ENCODE results near the gene EIF2S3B.

The EIF2S3B gene

GRCh38 chr12:10528174-10528953 lies 22.7 kb downstream of the EIF2S3B start:
- H3K27ac Mint-ChIP-seq = no peak overlapping the region
- no peak overlapping the region for H3K4me3 Mint-ChIP-seq
- ATAC-seq = no peak
- no peaks in the 10 kb centered on the region for H3K9me3 Mint-ChIP-seq
- no peaks in the 10 kb centered on the region for H3K36me3 Mint-ChIP-seq
- peaks cover 21% of the 10 kb centered on the region for H3K27me3 Mint-ChIP-seq
- H3K4me1 Mint-ChIP-seq = no peaks in the 10 kb centered on the region

GRCh38 chr12:10529603-10530002 lies 23.9 kb downstream of the EIF2S3B start:
- Mint-ChIP-seq H3K27ac (no peak overlapping the region), H3K4me1 (no peaks in the 10 kb centered on the region), H3K4me3 (no peak overlapping the region), H3K27me3 (peaks cover 29% of the 10 kb centered on the region), H3K9me3 (no peaks in the 10 kb centered on the region), H3K36me3 (no peaks in the 10 kb centered on the region)
- ATAC-seq = no peak

GRCh38 chr12:10537721-10538120 lies 32.0 kb downstream of the EIF2S3B start:
- Mint-ChIP-seq H3K4me1 (peaks cover 12% of the 10 kb centered on the region), H3K4me3 (no peak overlapping the region)
- ATAC-seq = no peak

GRCh38 chr12:10540776-10541205 lies 35.1 kb downstream of the EIF2S3B start:
- Mint-ChIP-seq H3K27ac (no peak overlapping the region), H3K27me3 (no peaks in the 10 kb centered on the region), H3K9me3 (no peaks in the 10 kb centered on the region), H3K4me3 (no peak overlapping the region), H3K4me1 (peaks cover 12% of the 10 kb centered on the region), H3K36me3 (no peaks in the 10 kb centered on the region)
- peak; percentile 80 for ATAC-seq

More at GRCh38 chr12:10537721-10538120, 32.0 kb downstream of the EIF2S3B start:
- Mint-ChIP-seq H3K27ac (no peak overlapping the region), H3K9me3 (no peaks in the 10 kb centered on the region), H3K36me3 (no peaks in the 10 kb centered on the region), H3K27me3 (peaks cover 14% of the 10 kb centered on the region)

GRCh38 chr12:10543499-10543898 lies 37.8 kb downstream of the EIF2S3B start:
- no peak overlapping the region for H3K4me3 Mint-ChIP-seq
- peaks cover 12% of the 10 kb centered on the region for H3K4me1 Mint-ChIP-seq
- H3K27me3 Mint-ChIP-seq = no peaks in the 10 kb centered on the region
- no peak overlapping the region for H3K27ac Mint-ChIP-seq
- no peaks in the 10 kb centered on the region for H3K9me3 Mint-ChIP-seq
- no peak for ATAC-seq
- H3K36me3 Mint-ChIP-seq = no peaks in the 10 kb centered on the region

- ATAC-seq = peak; percentile 39
- Mint-ChIP-seq H3K27ac (no peak overlapping the region), H3K9me3 (peaks cover 3% of the 10 kb centered on the region), H3K4me1 (no peaks in the 10 kb centered on the region), H3K4me3 (no peak overlapping the region), H3K27me3 (no peaks in the 10 kb centered on the region), H3K36me3 (no peaks in the 10 kb centered on the region)
Observed at GRCh38 chr12:10551375-10551774, 45.7 kb downstream of the EIF2S3B start.

GRCh38 chr12:10553148-10553547 lies 47.5 kb downstream of the EIF2S3B start:
- H3K4me1 Mint-ChIP-seq = no peaks in the 10 kb centered on the region
- peaks cover 3% of the 10 kb centered on the region for H3K9me3 Mint-ChIP-seq
- no peaks in the 10 kb centered on the region for H3K36me3 Mint-ChIP-seq
- no peak overlapping the region for H3K4me3 Mint-ChIP-seq
- no peak overlapping the region for H3K27ac Mint-ChIP-seq
- H3K27me3 Mint-ChIP-seq = peaks cover 6% of the 10 kb centered on the region
- ATAC-seq = no peak

GRCh38 chr12:10554228-10554755 lies 48.6 kb downstream of the EIF2S3B start:
- H3K36me3 Mint-ChIP-seq = no peaks in the 10 kb centered on the region
- no peak for ATAC-seq
- H3K27ac Mint-ChIP-seq = no peak overlapping the region
- no peaks in the 10 kb centered on the region for H3K4me1 Mint-ChIP-seq
- peaks cover 3% of the 10 kb centered on the region for H3K9me3 Mint-ChIP-seq
- no peak overlapping the region for H3K4me3 Mint-ChIP-seq
- peaks cover 6% of the 10 kb centered on the region for H3K27me3 Mint-ChIP-seq

GRCh38 chr12:10554756-10555481 lies 49.2 kb downstream of the EIF2S3B start:
- Mint-ChIP-seq H3K36me3 (no peaks in the 10 kb centered on the region), H3K27me3 (peaks cover 6% of the 10 kb centered on the region), H3K27ac (no peak overlapping the region), H3K4me1 (no peaks in the 10 kb centered on the region), H3K4me3 (no peak overlapping the region), H3K9me3 (peaks cover 3% of the 10 kb centered on the region)
- no peak for ATAC-seq

GRCh38 chr12:10557329-10557728 lies 51.6 kb downstream of the EIF2S3B start:
- H3K4me1 Mint-ChIP-seq = no peaks in the 10 kb centered on the region
- H3K4me3 Mint-ChIP-seq = no peak overlapping the region
- no peak overlapping the region for H3K27ac Mint-ChIP-seq
- H3K9me3 Mint-ChIP-seq = peaks cover 3% of the 10 kb centered on the region
- H3K27me3 Mint-ChIP-seq = peaks cover 7% of the 10 kb centered on the region
- H3K36me3 Mint-ChIP-seq = no peaks in the 10 kb centered on the region
- no peak for ATAC-seq

GRCh38 chr12:10557766-10558165 lies 52.1 kb downstream of the EIF2S3B start:
- Mint-ChIP-seq H3K4me3 (no peak overlapping the region), H3K36me3 (no peaks in the 10 kb centered on the region), H3K27me3 (peaks cover 11% of the 10 kb centered on the region), H3K9me3 (peaks cover 3% of the 10 kb centered on the region), H3K27ac (no peak overlapping the region), H3K4me1 (no peaks in the 10 kb centered on the region)
- no peak for ATAC-seq

Measured in stimulated activated memory B cell treated with anti-CD40 and anti-IgM and Interleukin-4, amounts not matched to agents 10 μg/mL and 1 μg/mL and 100 μg/mL, for 72 hours (primary cell).